SIG-M5 treated with dmso at 0.1 percent for 504 hours (cell line): ENCODE measurements around the gene ARFIP1.
A peak's percentile ranks its signal among the peaks of the same experiment; 100 is the strongest.
"Not testable (repeated sequence)": the region's sequence is repeated elsewhere in the genome, so short reads cannot be mapped to it uniquely, and the experiment has no call there.

Source experiments
- DNase-seq: peaks from one replicate; lab custom pipeline; 2025; ENCODE audit not compliant: unreplicated experiment; lab: John Stamatoyannopoulos, UW

Gene ARFIP1

GRCh38 chr4:152779513-152780266, at the start of gene ARFIP1, which contains the start of gene TIGD4:
TSS of gene ARFIP1 (plus strand) at chr4:152779954. CDS start at chr4:152829634, 49,680 bp downstream.
TSS of gene TIGD4 (minus strand) at chr4:152779730. CDS start at chr4:152771004, 8,726 bp downstream.
- peak; percentile 86 for DNase-seq

DNA sequence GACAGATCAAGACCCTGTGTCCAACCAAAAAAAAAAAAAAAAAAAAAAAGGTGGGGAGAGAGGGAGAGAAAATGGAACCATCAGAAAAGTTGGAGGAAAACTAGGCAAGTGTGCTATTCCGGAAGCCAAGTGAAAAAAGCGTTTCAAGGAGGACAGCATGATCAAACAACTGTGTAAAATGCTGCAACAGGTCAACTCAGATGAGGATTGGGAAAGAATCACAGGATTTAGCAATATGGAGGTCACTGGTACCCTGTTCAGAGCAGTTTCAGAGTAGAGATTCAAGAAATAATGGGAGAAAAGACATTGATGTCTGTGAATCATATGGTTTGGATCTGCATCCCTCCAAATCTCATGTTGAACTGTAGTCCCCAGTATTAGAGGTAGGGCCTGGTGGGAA, 47.8 kb upstream of the ARFIP1 start:
- DNase-seq = no peak

- DNase-seq = no peak
Observed at GRCh38 chr4:152734015-152734698, 45.6 kb upstream of the ARFIP1 start.

- DNase-seq = no peak
Observed at GRCh38 chr4:152734699-152735050, 45.1 kb upstream of the ARFIP1 start.

GRCh38 chr4:152735396-152735859, 44.3 kb upstream of the ARFIP1 start:
- peak; percentile 45 for DNase-seq

DNA sequence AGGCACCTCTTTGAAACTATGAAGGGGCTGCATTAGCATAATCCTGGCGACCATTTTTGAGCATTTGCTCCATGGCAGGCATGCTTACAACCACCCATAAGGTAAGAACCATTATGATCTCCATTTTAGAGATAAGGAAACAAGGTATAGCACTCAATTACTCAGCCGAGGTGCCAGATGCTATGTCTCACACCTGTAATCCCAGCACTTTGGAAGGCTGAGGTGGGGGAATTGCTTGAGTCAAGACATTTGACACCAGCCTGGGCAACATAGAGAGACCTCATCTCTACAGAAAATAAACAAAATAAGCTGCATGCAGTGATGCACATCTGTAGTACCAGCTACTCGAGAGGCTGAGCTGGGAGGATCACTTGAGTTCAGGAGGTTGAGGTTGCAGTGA, 43.8 kb upstream of the ARFIP1 start:
- no peak for DNase-seq

DNA sequence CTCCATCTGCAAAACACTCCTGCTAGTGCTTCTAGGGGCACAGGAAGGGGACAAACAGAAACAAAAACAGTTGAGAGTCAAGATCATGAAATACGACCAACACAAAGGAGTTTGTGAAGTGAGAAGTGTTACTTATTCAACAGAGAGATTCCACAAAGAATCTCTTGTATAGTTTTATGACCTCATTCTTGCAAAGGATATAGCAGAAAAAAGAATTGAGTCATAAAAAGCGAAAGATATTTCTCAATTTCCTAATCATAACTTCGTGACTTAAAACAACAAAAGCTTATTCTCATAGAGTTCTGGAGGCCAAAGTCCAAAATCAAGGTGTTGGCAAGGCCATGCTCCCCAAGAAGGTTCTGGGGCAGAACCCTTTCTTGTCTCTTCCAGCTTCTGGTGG, 40.9 kb upstream of the ARFIP1 start:
- DNase-seq = no peak

GRCh38 chr4:152747444-152747843, 32.3 kb upstream of the ARFIP1 start:
- no peak for DNase-seq

DNA sequence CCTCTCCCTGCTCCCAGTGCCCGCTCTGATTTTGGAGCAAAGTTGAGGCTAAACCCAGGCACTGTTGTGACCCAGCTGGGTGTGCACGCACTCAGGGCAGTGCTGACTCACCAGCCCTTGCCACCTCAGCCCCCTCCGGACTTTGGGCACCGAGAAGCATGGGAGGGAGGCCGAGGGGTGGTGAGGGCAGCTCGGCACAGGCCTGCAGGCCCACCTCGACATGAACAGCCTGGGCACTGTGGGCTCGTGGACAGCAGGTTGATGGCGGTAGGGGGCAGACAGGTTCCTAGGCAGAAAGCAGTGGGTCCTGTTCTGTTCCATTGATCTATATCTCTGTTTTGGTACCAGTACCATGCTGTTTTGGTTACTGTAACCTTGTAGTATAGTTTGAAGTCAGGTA, 31.1 kb upstream of the ARFIP1 start:
- no peak for DNase-seq

DNA sequence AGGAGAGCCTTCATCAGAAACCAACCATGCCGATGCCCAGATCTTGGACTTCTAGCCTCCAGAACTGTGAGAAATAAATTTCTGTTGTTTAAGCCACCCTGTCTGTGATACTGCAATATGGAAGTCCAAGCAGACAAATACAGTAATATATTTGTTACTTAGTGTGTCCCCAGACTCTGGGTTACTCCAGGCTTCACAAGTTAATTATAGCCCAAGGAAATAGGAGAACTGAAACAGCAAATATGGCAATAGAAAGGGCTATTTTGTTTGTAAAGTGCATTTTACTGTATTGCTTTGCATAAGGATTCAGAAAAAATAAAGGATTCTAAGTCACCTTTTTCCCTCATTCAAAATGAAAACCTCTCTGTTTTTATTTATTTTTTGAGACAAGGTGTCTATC, 16.0 kb upstream of the ARFIP1 start:
- peak; percentile 67 for DNase-seq

- DNase-seq = not testable (repeated sequence)
Observed at GRCh38 chr4:152765069-152765737, 14.6 kb upstream of the ARFIP1 start.

DNA sequence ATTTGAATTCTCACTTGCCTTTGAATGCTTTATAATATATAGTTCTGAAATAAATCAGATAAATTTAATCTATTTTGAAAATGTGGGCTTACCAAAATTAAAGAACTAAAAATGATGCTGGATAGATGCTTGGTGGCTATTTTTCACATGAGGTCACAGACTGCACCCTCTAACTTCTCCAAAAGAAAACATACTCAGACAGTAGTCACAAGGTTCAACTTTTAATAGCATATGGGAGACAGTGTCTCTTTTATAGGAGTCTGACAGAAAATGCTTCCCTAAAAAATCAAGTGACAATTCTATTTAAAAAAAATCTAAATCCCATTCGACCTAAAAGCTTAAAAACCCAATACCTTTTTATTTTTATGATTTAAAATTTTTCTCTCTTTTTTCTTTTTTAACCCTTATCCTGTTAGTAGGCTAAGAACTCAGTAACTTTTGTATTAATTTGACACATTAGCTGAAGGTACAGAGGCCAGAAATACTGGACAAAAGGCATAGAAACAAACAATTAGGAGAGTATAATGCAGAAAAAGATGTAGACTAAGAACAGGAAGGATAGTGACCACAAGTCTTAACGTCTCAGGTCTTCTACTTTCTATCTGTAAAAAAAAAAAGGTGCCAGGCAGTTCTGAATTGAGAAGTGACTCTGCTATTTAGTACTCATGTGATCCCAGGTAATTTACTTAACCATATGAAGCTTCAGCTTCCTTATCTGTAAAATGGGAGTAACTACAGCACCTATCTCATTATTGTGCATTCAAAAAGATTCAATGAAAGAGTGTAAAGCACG, 7.8 kb upstream of the ARFIP1 start:
- DNase-seq = no peak

DNA sequence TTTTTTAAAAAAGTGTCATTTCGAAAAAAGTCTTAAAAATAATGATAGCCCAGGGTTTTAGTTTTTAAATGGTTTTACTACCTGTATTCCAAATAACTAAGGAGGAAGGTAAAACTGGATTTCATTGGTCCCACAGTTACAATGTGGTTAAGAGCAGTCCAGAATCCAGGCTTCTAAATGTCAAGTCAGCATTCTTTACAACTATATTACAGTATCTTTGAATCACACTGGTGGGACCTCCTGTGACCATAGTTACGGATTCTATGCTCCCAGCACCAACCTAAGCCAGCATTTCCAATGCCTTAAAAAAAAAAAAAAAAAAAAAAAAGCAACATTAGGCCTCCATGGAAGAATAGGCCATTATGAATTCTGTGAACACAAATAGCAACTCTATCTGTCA, 6.4 kb upstream of the ARFIP1 start:
- no peak for DNase-seq

DNA sequence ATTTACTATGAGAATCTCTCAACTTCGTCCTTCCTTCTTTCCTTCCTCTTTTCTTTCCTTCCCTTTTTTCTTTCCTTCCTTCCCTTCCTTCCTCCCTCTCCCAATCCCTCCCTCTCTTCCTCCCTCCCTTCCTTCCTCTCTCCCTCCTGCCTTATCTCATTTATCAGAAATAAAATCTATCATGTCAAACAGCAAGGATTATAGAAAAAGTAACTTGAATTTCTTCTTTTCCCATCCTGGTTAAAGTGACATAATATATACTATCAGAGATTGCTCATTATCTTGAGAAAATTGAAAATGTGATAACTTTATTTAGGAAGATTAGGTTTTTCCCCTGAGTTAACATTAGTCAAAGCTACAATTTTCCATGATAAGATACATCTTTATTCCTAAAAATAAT, 5.8 kb upstream of the ARFIP1 start:
- DNase-seq = no peak

DNA sequence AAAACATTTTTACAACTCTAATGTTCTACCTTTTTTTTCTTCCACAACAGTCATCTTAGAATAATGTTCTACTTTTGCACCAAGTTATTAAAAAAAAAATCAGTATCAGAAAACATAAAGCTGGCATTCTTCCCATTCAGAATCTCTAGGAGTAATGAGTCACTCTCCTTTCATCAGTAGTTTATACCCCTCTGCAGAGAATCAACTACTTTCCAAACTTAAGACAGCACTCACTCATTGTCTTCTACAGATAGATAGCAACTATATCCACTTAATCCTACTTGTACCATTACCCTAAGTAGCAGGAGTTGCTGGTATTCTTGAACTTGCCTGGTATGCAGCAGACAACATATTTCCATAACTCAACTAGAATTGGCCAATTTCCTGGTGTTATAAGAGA, 3.4 kb upstream of the ARFIP1 start:
- DNase-seq = no peak

DNA sequence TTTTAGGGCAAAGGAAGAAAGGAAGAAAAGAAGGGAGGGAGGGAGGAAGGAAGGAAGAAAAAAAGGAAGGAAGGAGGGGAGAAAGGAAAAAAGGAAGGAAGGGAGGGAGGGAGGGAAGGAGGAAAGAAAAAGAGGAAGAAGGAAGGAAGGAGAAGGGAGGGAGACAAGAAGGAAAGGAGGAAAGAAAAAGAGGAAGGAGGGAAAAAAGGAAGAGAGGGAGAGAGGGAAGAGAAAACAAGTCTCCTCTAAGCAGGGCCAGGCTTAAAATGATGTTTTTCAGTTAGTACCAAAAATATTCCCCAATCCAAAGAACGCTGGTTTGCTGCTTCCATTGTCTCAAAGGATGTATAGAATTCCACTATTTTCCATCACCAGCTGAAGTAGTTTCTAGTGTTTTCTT, 2.3 kb upstream of the ARFIP1 start:
- DNase-seq = no peak

DNA sequence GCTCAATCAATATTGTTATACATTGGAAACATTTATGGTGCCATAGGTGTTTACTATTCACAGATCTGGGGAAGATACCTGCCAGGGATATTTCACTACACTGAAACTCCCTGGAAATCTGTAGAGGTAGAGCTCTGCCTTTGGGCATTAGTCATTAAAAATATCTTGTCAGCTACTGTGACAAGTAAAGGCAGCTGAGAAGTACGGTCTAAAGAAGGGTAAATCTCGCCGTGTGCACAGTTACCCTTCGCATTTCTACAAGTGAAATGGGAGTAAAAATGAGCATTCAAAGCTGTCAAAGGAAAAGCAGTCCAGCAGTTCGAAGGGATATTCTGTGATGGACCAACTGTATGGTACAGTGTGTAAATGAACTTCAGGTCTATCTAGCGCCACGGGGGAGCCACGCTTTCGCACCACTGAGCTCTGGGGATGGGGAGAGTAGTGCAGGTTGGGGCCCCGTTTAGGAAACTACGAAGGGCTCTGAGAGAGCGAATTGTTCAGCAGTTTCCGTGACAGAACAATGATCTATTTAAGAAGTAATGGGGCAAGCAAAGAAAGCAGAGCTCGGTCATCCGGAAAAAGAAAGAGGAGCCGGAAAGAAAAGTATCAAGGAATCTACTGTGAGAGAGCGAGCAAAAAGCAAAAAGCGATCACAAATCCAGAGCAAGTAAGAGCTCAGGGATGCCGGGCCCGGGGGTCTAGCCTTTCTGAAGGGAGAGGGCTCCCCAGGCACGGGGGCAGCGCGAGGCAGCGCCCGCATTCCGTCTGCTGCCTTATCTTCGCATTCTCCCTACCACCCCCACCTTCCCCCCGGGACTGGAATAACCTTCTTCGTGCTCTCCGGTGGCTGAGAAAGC, 870 bp upstream of the ARFIP1 start:
- DNase-seq = peak; percentile 15

- DNase-seq = no peak
Observed at GRCh38 chr4:152780267-152780778, 569 bp downstream of the ARFIP1 start.

GRCh38 chr4:152784490-152785350, 5.0 kb downstream of the ARFIP1 start:
- DNase-seq = peak; percentile 18
